HepG2 (cell line): Measurements from ENCODE around the gene CHADL. TPM values are rescaled to one million over a fixed set of nuclear protein-coding genes. Genes with fewer than 3 reads are reported as not detected.

Experiments used
- AKAP8 ChIP-seq: sonication (generic); formaldehyde crosslinking; IDR thresholded peaks from 2 replicates; pipeline ENCODE4 v1.5.1; 2020; ENCODE audit warnings: mild to moderate bottlenecking, missing genetic modification reagents
- CC2D1A ChIP-seq: sonication (generic); formaldehyde crosslinking; IDR thresholded peaks from 2 replicates; pipeline ENCODE4 v1.8.1; 2023; ENCODE audit warnings: mild to moderate bottlenecking, missing genetic modification reagents
- CREM ChIP-seq, 2 experiments: sonication (generic) in 1 of 2; formaldehyde crosslinking in 1 of 2; IDR thresholded peaks; 2 replicates each; pipeline versions ENCODE4 v1.4.0 to v1.6.1; 2016 to 2020; ENCODE audit warnings: antibody characterized with exemption in 1 of 2, mild to moderate bottlenecking in 1 of 2, missing genetic modification reagents in 1 of 2
- ETV5 ChIP-seq: IDR thresholded peaks from 2 replicates; pipeline ENCODE4 v1.6.1; 2018; ENCODE audit warnings: missing biosample characterization, missing genetic modification reagents, inconsistent platforms, borderline replicate concordance
- FOXJ3 ChIP-seq: sonication (generic); formaldehyde crosslinking; IDR thresholded peaks from 2 replicates; pipeline ENCODE4 v1.4.0; 2020; ENCODE audit warnings: missing genetic modification reagents, mild to moderate bottlenecking, borderline replicate concordance
- FOXP1 ChIP-seq, 2 experiments: fragments of 450-650 bp in 1 of 2; IDR thresholded peaks; 2 replicates each; pipeline ENCODE4 v1.6.1; 2017 to 2018; ENCODE audit warnings: antibody characterized with exemption in 1 of 2
- FOXP4 ChIP-seq: sonication (generic); formaldehyde crosslinking; IDR thresholded peaks from 2 replicates; pipeline ENCODE4 v1.4.0; 2020; ENCODE audit warnings: missing genetic modification reagents
- GTF3A ChIP-seq: sonication (generic); formaldehyde crosslinking; conservative IDR thresholded peaks from 2 replicates; pipeline ENCODE4 v1.4.0; 2020; ENCODE audit warnings: mild to moderate bottlenecking, missing genetic modification reagents
- JUN ChIP-seq: sonication (generic); formaldehyde crosslinking; IDR thresholded peaks from 2 replicates; pipeline ENCODE4 v1.4.0; 2020; ENCODE audit warnings: mild to moderate bottlenecking, missing genetic modification reagents
- KAT7 ChIP-seq: IDR thresholded peaks from 2 replicates; pipeline ENCODE4 v1.6.1; 2018; ENCODE audit warnings: borderline replicate concordance, missing compliant biosample characterization
- MAF1 ChIP-seq: sonication (generic); formaldehyde crosslinking; IDR thresholded peaks from 2 replicates; pipeline ENCODE4 v1.5.0; 2020; ENCODE audit warnings: missing genetic modification reagents, borderline replicate concordance
- MED1 ChIP-seq: sonication (generic); formaldehyde crosslinking; IDR thresholded peaks from 2 replicates; pipeline ENCODE4 v1.4.0; 2020; ENCODE audit warnings: missing genetic modification reagents
- NFATC3 ChIP-seq: sonication (generic); formaldehyde crosslinking; IDR thresholded peaks from 2 replicates; pipeline ENCODE4 v1.5.1; 2020; ENCODE audit warnings: mild to moderate bottlenecking, missing genetic modification reagents
- PAXIP1 ChIP-seq: sonication (generic); formaldehyde crosslinking; conservative IDR thresholded peaks from 2 replicates; pipeline ENCODE4 v1.4.0; 2020; ENCODE audit warnings: mild to moderate bottlenecking, missing genetic modification reagents, moderate library complexity
- RFX3 ChIP-seq: IDR thresholded peaks from 2 replicates; pipeline ENCODE4 v1.6.1; 2016; ENCODE audit warnings: missing biosample characterization, missing genetic modification reagents
- SP140L ChIP-seq: sonication (generic); formaldehyde crosslinking; IDR thresholded peaks from 2 replicates; pipeline ENCODE4 v1.4.0; 2020; ENCODE audit warnings: missing genetic modification reagents, borderline replicate concordance
- TEAD2 ChIP-seq: sonication (generic); formaldehyde crosslinking; IDR thresholded peaks from 2 replicates; pipeline ENCODE4 v1.9.0; 2021; ENCODE audit warnings: missing genetic modification reagents
- ZKSCAN8 ChIP-seq: IDR thresholded peaks from 2 replicates; pipeline ENCODE4 v1.6.1; 2016; ENCODE audit warnings: borderline replicate concordance, missing genetic modification reagents, missing compliant biosample characterization
- ZNF253 ChIP-seq: sonication (generic); formaldehyde crosslinking; IDR thresholded peaks from 2 replicates; pipeline ENCODE4 v1.8.0; 2022; ENCODE audit warnings: mild to moderate bottlenecking, missing genetic modification reagents, borderline replicate concordance
- ZNF329 ChIP-seq: sonication (generic); formaldehyde crosslinking; IDR thresholded peaks from 2 replicates; pipeline ENCODE4 v1.9.0; 2021; ENCODE audit warnings: low read depth, mild to moderate bottlenecking, missing genetic modification reagents
- ZNF362 ChIP-seq: sonication (generic); formaldehyde crosslinking; IDR thresholded peaks from 2 replicates; pipeline ENCODE4 v1.4.0; 2020; ENCODE audit warnings: missing genetic modification reagents, mild to moderate bottlenecking, borderline replicate concordance
- ZNF446 ChIP-seq: sonication (generic); formaldehyde crosslinking; IDR thresholded peaks from 2 replicates; pipeline ENCODE4 v1.5.0; 2020; ENCODE audit warnings: mild to moderate bottlenecking, missing genetic modification reagents
- ZNF451 ChIP-seq: sonication (generic); formaldehyde crosslinking; IDR thresholded peaks from 2 replicates; pipeline ENCODE4 v1.5.0; 2020; ENCODE audit warnings: mild to moderate bottlenecking, missing genetic modification reagents
- ZNF563 ChIP-seq: sonication (generic); formaldehyde crosslinking; IDR thresholded peaks from 2 replicates; pipeline ENCODE4 v1.8.0; 2022; ENCODE audit warnings: mild to moderate bottlenecking, moderate library complexity, missing genetic modification reagents
- ZNF615 ChIP-seq: sonication (generic); formaldehyde crosslinking; IDR thresholded peaks from 2 replicates; pipeline ENCODE4 v1.5.0; 2020; ENCODE audit warnings: mild to moderate bottlenecking, missing genetic modification reagents, borderline replicate concordance
- ZNF619 ChIP-seq: sonication (generic); formaldehyde crosslinking; IDR thresholded peaks from 2 replicates; pipeline ENCODE4 v1.4.0; 2020; ENCODE audit warnings: mild to moderate bottlenecking, missing genetic modification reagents
- polyA plus RNA-seq, 8 experiments: library from polyadenylated mRNA; depleted of rRNA in 3 of 8; stranded (reverse) in 7 of 8; unstranded in 1 of 8; fragments of >200 nt; fragmentation: Illumina TruSeq in 4 of 8; extraction: Trizol in 4 of 8; gene quantifications; 2 replicates each; pipeline versions ENCODE4 v1.2.1 to v1.2.3, GENCODE V29; 2011 to 2016; ENCODE audit warnings: low read depth in 4 of 8, missing spikeins in 1 of 8, mixed read lengths in 1 of 8; ENCODE audit not compliant: insufficient read depth in 1 of 8
- total RNA-seq, 5 experiments: library from RNA; depleted of rRNA; stranded (reverse); fragments of >200 nt; fragmentation: Illumina TruSeq; extraction: Trizol; gene quantifications; 2 replicates each; pipeline ENCODE4 v1.2.3, GENCODE V29; 2016; ENCODE audit warnings: low read depth in 1 of 5

CHADL gene
- total and polyA plus RNA-seq, 2 of the 13 experiments (the other 11 are each of a cell fraction or from before 2014, with no cell fraction given) = 2.8 to 8.1 TPM

GRCh38 chr22:41286639-41287091 is 45.9 kb upstream of the CHADL start (continued):
- TF ChIP-seq ZNF563 (CRISPR knock-in tag) (no peak), RFX3 (CRISPR knock-in tag) (0 out of 2 replicates have a peak, but pooled peaks have one; percentile 6), TEAD2 (CRISPR knock-in tag) (no peak), ZNF619 (no peak), ZKSCAN8 (CRISPR knock-in tag) (no peak), ZNF615 (no peak), FOXP1 (IDR thresholded peaks at IDR 0.05) (no peak), FOXP1 (CRISPR knock-in tag; IDR thresholded peaks at IDR 0.05) (no peak), NFATC3 (no peak), ZNF253 (CRISPR knock-in tag) (no peak), ZNF362 (CRISPR knock-in tag) (no peak), ETV5 (CRISPR knock-in tag) (peak; percentile 91; the same call in 1 of the 2 replicates), MAF1 (CRISPR knock-in tag) (no peak), MED1 (CRISPR knock-in tag) (peak; percentile 70), PAXIP1 (CRISPR knock-in tag) (no peak), KAT7 (no peak), ZNF446 (no peak), ZNF451 (no peak), CREM (IDR thresholded peaks at IDR 0.05) (no peak), CREM (CRISPR knock-in tag; IDR thresholded peaks at IDR 0.05) (no peak), ZNF329 (CRISPR knock-in tag) (no peak), AKAP8 (CRISPR knock-in tag) (no peak), FOXJ3 (CRISPR knock-in tag) (peak; percentile 52; the same call in 1 of the 2 replicates), CC2D1A (CRISPR knock-in tag) (no peak), FOXP4 (CRISPR knock-in tag) (0 out of 2 replicates have a peak, but pooled peaks have one; percentile 22), JUN (CRISPR knock-in tag) (no peak), SP140L (CRISPR knock-in tag) (no peak), GTF3A (CRISPR knock-in tag) (no peak)
